GM18858 (cell line): Measurements from ENCODE around the gene PCID2.

Experiments
- ATAC-seq: cut with Tn5 transposase; IDR thresholded peaks from one replicate; pipeline ENCODE4 v1.9.1; 2021; ENCODE audit not compliant: unreplicated experiment

Gene PCID2

DNA sequence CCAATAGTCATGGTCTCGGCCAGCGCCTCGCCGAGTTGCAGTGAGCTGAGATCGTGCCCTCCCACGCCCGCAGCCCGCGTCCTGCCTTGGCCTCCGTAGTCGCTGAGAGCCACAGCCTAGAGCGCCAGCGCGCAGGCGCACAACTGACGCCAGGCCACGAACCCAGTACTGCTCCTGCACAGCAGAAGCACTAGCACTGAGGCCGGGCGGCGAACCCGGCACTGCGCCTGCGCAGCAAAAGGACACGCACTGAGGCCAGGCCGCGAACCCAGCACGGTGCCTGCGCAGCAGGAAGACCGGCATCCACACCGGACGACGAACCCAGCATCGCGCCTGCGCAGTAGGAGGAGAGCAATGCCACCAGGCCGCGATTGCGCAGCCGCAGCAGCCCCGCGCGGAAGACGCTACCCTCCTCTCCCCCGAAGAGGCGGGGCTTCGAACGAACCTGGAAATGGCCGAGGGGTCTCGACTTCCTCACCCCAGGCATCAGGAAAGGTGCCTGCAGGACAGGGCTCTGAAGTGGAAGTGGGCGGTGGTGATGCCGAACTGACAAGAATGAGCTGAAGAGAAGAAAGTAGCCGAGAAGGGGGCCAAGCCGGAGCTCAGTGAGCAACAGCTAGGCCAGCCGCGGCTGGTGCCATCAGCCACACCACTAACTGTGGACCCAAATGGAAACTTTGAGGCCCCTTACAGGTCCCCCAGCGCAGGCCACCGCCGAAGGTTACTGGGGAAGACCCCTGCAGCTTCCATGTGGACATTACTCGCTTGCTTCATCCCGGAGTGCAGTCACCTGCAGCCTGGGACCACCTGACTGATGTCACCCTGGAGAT, 78.3 kb downstream of the PCID2 start:
- ATAC-seq = no peak

DNA sequence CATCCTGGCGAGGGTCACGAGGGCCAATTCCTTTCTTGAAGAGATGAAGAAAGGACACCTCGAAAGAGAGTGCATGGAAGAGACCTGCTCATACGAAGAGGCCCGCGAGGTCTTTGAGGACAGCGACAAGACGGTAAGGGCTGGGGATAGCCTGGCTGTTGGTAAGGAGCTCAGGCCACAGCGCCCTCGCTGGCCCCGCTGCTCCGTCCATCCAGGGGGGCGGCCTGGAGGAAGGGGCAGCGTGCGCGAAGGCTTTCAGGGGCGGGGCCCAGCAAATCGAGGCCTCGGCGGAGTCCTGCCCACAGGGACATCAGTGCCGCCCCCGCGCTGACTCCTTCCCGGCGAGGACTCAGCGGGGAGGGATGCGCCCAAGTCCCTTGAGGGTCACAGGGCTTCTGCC, 79.0 kb downstream of the PCID2 start:
- ATAC-seq = no peak
